KBM-7 (cell line): Measurements from ENCODE around the gene TMEM222.

Experiments
- DNase-seq: peaks from one replicate; pipeline ENCODE4 v3.0.0-alpha.2; 2015
- in situ Hi-C: fragments of 300-500 bp; cut with MboI; formaldehyde crosslinking; loops from 2 replicates; pipeline ENCODE4 v1.14.3; 2020; ENCODE audit warnings: low sequenced_read_pairs, low pct_unique_long_range_greater_than_20kb, mixed read lengths

TMEM222 gene

DNA sequence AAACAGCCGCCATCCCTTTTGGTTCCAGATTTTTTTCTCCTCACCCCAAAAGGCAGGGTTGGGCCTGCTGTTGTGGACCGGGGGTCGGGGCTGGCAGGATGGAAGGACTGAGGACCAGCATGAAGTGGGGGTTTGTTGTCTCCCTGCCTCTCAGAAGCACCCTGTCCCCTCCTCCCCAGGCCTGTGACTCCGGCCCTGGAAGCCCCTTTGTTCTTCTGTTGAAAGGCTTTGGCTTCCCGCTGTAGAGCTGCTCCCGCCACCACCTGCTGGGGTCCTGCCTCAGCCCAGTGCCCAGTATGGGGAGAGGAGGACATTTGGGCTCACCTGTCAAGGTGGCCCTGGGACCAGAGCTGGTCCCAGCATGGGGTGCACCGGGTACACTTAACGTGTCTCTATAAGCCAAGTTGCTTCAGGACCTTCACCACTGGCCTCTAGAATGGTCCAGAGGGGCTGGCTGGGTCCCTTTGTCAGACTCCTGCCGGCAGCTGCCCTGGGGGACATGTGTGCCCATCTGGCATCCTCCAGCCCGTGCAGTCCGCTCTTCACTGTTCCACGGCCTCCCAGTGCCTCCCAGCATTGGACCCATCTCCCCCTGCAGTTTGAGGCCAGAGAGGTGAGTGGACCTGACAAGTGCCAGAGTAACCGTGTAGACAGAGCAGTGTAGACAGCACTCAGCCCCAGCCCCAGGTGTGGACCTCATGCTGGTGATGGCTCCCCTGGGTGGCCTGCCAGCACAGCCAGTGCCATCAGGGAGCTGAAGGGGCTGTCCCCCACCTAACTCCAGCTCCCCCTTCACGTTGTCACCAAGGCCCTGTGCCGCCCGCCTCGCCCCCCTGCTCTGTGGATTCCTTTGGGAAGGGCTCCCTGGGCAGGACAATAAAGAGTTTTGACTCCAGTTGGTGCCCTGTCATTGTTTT is 13.8 kb downstream of the TMEM222 start:
- no peak for DNase-seq
- in situ Hi-C loops = no loop called here

GRCh38 chr1:27336756-27337155 is 14.8 kb downstream of the TMEM222 start:
- DNase-seq = no peak
- in situ Hi-C loops = no loop called here

GRCh38 chr1:27338751-27339150 is 16.8 kb downstream of the TMEM222 start:
- DNase-seq = no peak
- in situ Hi-C loops = no loop called here

GRCh38 chr1:27339213-27339612 is 17.2 kb downstream of the TMEM222 start:
- DNase-seq = no peak
- in situ Hi-C loops = no loop called here

- in situ Hi-C loops = no loop called here
These were observed 19.7 kb downstream of the TMEM222 start, which contains the start of gene SYTL1 for GRCh38 chr1:27341525-27342252. Gene SYTL1 (plus strand): TSS chr1:27342022. CDS start chr1:27345335, 3,313 bp downstream.

GRCh38 chr1:27342391-27342777 is 20.4 kb downstream of the TMEM222 start:
- in situ Hi-C loops = no loop called here
- DNase-seq = peak; percentile 45

More at GRCh38 chr1:27341525-27342252, 19.7 kb downstream of the TMEM222 start, which contains the start of gene SYTL1:
- DNase-seq = peak; percentile 88

DNA sequence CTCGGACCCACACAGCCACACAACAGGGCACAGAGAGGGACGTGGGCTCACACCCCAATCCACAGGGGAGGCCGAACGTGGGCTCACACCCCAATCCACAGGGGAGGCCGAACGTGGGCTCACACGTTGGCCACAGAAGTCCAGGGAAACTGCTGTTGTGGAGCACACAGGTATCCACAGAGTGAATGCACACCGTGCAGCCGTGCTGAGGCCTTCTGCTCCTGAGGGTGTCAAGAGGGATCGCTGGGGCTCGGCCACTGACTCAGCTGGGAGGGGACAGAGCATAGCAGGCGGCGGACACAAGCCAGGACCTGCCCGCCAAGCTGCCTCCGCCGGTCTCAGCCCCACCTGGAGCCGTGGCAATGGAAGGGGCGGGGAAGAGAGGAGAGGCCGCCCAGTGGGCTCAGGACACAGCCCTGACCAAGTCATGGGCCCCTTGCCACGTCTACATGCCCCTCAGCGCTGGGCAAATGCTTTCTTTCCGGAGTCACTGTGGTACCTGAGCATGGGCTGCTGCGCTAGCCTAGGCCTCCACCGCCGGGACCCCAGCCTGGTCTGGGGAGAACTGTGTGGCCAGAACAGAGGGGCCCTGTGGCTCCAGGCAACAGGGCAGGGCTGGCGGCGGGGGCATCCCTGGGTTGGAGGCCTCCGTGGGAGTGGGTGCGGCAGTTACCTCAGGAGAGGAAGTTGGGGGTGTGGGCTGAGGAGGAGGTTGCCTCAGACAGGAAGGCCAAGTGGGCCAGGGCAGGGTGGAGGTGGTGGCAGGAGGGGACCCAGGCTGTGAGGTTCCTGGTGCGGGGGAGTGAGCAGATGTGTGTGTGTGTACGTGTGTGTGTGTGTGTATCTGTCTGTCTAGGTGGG is 21.0 kb downstream of the TMEM222 start:
- in situ Hi-C loops = no loop called here
- DNase-seq = peak; percentile 99

DNA sequence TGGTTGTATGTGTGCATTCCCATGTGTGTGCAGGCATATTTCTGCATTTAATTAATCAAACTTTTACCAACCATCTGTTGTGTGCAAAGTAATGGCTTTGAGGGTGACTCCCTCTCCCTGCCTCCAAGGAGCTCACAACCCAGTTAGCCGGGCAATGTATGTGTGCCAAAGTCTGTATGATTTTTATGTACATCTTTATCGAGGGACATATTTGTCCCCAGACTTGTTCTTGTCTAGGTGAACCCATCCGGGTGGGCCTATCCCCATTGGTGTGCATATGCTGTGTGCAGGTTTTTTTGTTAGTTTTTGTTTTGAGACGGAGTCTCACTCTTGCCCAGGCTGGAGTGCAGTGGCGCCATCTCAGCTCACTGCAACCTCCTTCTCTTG is 21.7 kb downstream of the TMEM222 start:
- DNase-seq = no peak
- in situ Hi-C loops = no loop called here

GRCh38 chr1:27345272-27345671 is 23.3 kb downstream of the TMEM222 start:
- in situ Hi-C loops = no loop called here
- DNase-seq = no peak

DNA sequence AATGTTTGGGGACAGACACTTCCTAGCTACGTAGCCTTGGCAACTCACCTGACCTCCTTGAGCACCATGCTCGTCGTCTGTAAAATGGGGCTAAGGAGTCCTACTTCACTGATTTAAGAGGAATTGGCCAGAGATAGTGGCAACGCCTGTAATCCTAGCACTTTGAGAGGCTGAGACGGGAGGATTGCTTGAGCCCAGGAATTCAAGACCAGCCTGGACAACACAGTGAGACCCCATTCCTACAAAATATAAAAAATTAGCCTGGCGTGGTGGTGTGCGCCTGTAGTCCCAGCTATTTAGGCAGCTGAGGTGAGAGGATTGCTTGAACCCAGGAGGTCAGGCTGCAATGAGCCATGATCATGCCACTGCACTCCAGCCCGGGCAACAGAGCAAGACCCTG is 24.4 kb downstream of the TMEM222 start:
- in situ Hi-C loops = no loop called here
- no peak for DNase-seq

DNA sequence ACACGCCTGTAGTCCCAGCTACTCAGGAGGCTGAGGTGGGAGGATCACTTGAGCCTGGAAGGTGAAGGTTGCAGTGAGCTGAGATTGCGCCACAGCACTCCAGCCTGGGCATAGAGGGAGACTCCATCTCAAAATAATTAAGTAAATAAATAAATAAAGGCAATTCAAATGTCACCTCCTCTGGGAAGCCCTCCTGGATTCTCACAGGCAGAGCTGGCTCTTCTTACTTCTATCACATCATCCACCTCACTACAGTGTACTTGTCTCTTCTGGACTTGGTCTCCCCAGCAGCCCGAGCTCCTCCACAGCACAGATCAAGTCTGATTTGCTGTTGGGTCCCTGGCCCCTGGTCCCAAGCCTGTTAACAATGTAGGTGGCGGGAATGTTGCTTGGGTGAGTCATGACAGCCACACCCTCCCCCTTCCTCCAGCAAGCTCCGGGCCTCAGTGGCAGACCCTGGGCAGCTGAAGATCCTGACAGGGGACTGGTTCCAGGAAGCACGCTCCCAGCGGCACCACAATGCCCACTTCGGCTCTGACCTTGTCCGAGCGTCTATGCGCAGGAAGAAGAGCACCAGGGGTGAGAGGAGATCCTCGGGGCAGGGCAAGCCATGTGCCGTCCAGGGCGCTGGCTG is 25.1 kb downstream of the TMEM222 start:
- DNase-seq = no peak
- in situ Hi-C loops = no loop called here

- DNase-seq = no peak
- in situ Hi-C loops = no loop called here
These were observed 27.2 kb downstream of the TMEM222 start for GRCh38 chr1:27348861-27349783.

DNA sequence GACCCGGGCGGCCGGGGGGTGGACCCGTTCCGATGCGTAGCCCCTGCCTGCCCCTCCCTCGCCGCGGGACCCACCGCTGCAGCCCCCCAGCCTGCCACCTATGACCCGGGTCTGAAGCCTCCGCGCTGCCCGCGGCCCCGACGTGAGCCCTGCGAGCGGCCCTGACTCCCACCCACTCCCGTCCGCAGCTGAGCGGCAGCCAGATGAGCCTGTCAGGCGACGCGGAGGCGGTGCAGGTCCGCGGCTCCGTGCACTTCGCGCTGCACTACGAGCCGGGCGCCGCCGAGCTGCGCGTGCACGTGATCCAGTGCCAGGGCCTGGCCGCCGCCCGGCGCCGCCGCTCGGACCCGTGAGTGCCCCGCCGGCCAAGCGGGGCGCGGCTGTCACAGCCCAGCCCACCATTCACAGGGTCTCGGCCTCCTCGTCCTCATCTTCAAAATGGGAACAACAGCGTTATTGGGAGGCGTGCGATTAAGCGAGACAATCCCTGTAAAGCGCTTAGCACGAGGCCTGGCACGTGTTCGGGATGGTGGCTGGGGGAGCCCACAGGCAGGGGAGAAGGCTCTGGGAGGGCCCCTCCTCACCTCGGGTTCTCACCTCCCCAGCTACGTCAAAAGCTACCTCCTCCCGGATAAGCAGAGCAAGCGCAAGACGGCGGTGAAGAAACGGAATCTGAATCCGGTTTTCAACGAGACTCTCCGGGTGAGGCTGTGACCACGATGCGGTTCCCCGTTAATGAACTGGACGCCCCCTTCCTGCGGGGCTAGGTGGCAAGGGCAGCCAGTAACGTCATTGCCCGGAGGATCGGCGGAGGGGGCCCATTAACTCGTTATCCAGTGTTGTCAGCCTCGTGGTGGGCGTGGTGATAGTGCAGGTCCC is 28.1 kb downstream of the TMEM222 start:
- in situ Hi-C loops = no loop called here
- DNase-seq = no peak

GRCh38 chr1:27350663-27351540 is 28.9 kb downstream of the TMEM222 start:
- in situ Hi-C loops = no loop called here
- no peak for DNase-seq

- no peak for DNase-seq
- in situ Hi-C loops = no loop called here
These were observed 29.7 kb downstream of the TMEM222 start for GRCh38 chr1:27351541-27352107.

DNA sequence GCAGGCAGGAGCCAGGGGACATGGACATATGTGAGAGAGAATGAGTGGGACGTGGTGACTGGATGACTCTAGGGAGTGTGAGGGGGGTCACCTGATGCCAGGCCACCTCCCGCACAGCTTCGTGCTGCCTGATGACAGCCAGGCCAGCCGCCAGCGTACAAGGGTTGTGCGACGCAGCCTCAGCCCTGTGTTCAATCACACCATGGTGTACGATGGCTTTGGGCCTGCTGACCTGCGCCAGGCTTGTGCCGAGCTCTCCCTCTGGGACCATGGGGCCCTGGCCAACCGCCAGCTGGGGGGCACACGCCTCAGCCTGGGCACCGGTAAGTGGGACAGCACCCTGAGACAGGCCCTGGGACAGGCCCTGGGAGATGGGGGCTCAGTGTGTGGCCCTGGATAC is 31.2 kb downstream of the TMEM222 start:
- no peak for DNase-seq
- in situ Hi-C loops = no loop called here
